ENCODE data around the gene PLPPR5. TPM values are rescaled to one million over a fixed set of nuclear protein-coding genes. Genes with fewer than 3 reads are reported as not detected.

Gene PLPPR5
- total and polyA plus RNA-seq, 2 of the 4 experiments (the other 2 are of a cell fraction): under 0.01 to 0.05 TPM

- no peaks in the 10 kb centered on the region for H3K4me1 ChIP-seq (ENCODE audit: control insufficient read depth, insufficient read depth, low read length)
- no peak overlapping the region for H3K14ac ChIP-seq (replicated peaks; ENCODE audit: low read depth, low read length)
- H2BK20ac ChIP-seq (ENCODE audit: low read depth, low read length): no peak overlapping the region
- no peak for DNase-seq
- dilution Hi-C loops (cut with HindIII; ENCODE audit: low sequenced_read_pairs, unreplicated experiment): no loop called here
- no TSS peak for BruUV-seq (replicated peaks)
- in situ Hi-C loops (cut with MboI; ENCODE audit: low sequenced_read_pairs): no loop called here
- intact Hi-C loops (cut with micrococcal nuclease): no loop called here
- H3K36me3 ChIP-seq (ENCODE audit: control insufficient read depth, insufficient read depth, low read length): no peaks in the 10 kb centered on the region
- no peak overlapping the region for H2BK15ac ChIP-seq (ENCODE audit: low read depth, low read length)
- H3K23ac ChIP-seq (ENCODE audit: low read depth, low read length): no peak overlapping the region
- ATAC-seq (ENCODE audit: low read depth): no peak
- no peak overlapping the region for H3K56ac ChIP-seq (ENCODE audit: extremely low read depth, insufficient read depth, low read length)
- H3K9me3 ChIP-seq (ENCODE audit: control insufficient read depth, insufficient read depth, low read length): no peaks in the 10 kb centered on the region
- no peaks in the 10 kb centered on the region for H3K27me3 ChIP-seq (ENCODE audit: control insufficient read depth, insufficient read depth, low read length)
- H2AK5ac ChIP-seq (ENCODE audit: low read depth, low read length): no peak overlapping the region
- WGBS, 2 experiments (ENCODE audit: extremely low coverage in 2 of 2, insufficient read length in 1 of 2): 0% methylated on average over 1 of the region's 4 CpGs; no CpG with 5 or more reads in 1 of the 2 experiments
- no peak overlapping the region for H3K27ac ChIP-seq (ENCODE audit: insufficient read depth, low read length)
- H3K4me2 ChIP-seq (ENCODE audit: low read depth, low read length): no peak overlapping the region
- no peak overlapping the region for H2BK120ac ChIP-seq (ENCODE audit: low read depth, low read length)
- TF ChIP-seq RCOR1 (IDR thresholded peaks at IDR 0.05; ENCODE audit: insufficient replicate concordance, low read length) (no peak), MAZ (IDR thresholded peaks at IDR 0.05; ENCODE audit: borderline replicate concordance, low read depth, low read length) (no peak), USF2 (IDR thresholded peaks at IDR 0.05; ENCODE audit: low read depth, low read length) (no peak)
- H2AFZ ChIP-seq (replicated peaks; ENCODE audit: low read length, poor library complexity): no peak overlapping the region
- H3K79me1 ChIP-seq (ENCODE audit: low read depth in 1 of 2, low read length in 2 of 2): no peaks in the 10 kb centered on the region
- no peaks in the 10 kb centered on the region for H3K9me1 ChIP-seq (ENCODE audit: insufficient read depth, low read length)
- no peak overlapping the region for H4K5ac ChIP-seq (ENCODE audit: low read depth, low read length)
- no peak overlapping the region for H2AK9ac ChIP-seq (replicated peaks; ENCODE audit: low read depth, low read length, poor library complexity)
- H3K9ac ChIP-seq (ENCODE audit: low read depth, low read length): no peak overlapping the region
- ChIA-PET POLR2A (ENCODE audit: unreplicated experiment) (no interaction called here), CTCF (no interaction called here)
- H3K18ac ChIP-seq (ENCODE audit: low read depth, low read length): no peak overlapping the region
- no peak overlapping the region for H4K91ac ChIP-seq (ENCODE audit: insufficient read depth, low read depth, low read length)
- no peak overlapping the region for H4K8ac ChIP-seq (ENCODE audit: low read depth in 2 of 2, low read length in 2 of 2)
- no peaks in the 10 kb centered on the region for H4K20me1 ChIP-seq (ENCODE audit: insufficient read depth, low read length)
- no peak overlapping the region for H2BK5ac ChIP-seq (ENCODE audit: low read depth, low read length, poor library complexity, severe bottlenecking)
- H3K4me3 ChIP-seq (ENCODE audit: insufficient read depth, low read depth, low read length): no peak overlapping the region
- H3K4ac ChIP-seq (ENCODE audit: low read depth, low read length): no peak overlapping the region
Measured at GRCh38 chr1:98854137-98854536, 150.5 kb downstream of the PLPPR5 start.
